ENCODE data around the gene NPTXR.

NPTXR gene

DNA sequence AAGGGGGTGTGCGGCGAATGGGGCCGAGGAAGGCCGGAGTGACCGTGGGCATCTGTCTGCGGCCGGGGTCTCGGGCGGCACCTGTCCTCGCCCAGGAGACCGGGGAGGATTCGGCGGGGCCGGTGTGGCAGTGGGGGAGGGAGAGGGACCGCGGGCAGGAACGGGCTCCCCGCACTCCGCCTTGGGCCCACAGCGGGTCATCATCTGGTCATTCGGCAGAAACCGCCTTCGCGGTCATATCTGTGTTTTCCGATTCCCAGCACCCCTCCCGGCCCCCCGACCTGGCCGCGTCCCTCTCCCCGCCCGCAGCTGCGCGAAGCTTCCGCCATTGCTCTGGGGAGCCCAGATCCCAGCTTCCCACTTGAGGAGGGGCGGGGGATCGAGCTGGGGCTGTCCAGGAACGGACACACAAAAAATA, 29.0 kb upstream of the NPTXR start:
- TF ChIP-seq, protein P1, sequence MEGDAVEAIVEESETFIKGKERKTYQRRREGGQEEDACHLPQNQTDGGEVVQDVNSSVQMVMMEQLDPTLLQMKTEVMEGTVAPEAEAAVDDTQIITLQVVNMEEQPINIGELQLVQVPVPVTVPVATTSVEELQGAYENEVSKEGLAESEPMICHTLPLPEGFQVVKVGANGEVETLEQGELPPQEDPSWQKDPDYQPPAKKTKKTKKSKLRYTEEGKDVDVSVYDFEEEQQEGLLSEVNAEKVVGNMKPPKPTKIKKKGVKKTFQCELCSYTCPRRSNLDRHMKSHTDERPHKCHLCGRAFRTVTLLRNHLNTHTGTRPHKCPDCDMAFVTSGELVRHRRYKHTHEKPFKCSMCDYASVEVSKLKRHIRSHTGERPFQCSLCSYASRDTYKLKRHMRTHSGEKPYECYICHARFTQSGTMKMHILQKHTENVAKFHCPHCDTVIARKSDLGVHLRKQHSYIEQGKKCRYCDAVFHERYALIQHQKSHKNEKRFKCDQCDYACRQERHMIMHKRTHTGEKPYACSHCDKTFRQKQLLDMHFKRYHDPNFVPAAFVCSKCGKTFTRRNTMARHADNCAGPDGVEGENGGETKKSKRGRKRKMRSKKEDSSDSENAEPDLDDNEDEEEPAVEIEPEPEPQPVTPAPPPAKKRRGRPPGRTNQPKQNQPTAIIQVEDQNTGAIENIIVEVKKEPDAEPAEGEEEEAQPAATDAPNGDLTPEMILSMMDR (IDR thresholded peaks at IDR 0.05; ENCODE audit: borderline replicate concordance, insufficient read depth, low read depth, low read length): no peak
- peak overlapping the region; percentile 64 for H3K4me3 ChIP-seq (ENCODE audit: low read depth, low read length)

DNA sequence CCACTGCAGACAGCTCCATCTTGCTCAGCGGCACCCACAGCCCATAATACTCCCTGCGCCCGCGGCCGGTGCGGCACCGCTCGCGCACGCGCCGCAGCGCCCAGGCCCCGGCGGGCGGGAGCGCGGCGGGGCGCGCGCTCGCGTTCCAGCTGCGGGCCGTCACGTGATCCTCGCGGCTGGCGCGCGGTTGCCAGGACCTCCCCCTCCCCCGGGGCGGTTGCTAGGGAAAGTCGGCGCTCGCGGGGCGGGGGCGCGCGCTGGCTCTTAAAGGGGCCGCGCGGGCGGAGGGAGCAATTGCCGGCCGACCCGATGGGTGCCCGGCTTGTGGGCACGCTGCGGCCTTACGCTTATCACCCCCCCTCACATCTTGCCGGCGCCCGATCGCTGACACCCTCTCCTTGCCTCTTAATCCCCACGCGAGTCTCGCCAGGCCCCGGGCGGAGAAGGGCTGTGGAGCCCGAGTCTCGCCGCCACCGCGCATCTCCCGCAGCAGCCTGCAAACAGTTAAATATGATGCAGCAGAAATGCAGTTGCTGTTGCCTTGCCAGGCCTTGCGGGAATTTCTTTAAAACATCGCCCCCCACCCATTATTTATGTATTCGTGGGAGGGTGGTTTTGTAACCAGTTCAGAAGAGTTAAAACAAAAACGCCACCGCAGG, 28.5 kb upstream of the NPTXR start, which contains the start of gene CBX6:
CBX6 (minus strand) TSS at position 45 of the 659 bp plus-strand sequence; CDS start at position 19, 26 bp downstream.
- TF ChIP-seq, protein P1 (IDR thresholded peaks at IDR 0.05; ENCODE audit: borderline replicate concordance, insufficient read depth, low read depth, low read length): no peak
- H3K4me3 ChIP-seq (ENCODE audit: low read depth, low read length): peak within 1 kb of the TSS; percentile 64

DNA sequence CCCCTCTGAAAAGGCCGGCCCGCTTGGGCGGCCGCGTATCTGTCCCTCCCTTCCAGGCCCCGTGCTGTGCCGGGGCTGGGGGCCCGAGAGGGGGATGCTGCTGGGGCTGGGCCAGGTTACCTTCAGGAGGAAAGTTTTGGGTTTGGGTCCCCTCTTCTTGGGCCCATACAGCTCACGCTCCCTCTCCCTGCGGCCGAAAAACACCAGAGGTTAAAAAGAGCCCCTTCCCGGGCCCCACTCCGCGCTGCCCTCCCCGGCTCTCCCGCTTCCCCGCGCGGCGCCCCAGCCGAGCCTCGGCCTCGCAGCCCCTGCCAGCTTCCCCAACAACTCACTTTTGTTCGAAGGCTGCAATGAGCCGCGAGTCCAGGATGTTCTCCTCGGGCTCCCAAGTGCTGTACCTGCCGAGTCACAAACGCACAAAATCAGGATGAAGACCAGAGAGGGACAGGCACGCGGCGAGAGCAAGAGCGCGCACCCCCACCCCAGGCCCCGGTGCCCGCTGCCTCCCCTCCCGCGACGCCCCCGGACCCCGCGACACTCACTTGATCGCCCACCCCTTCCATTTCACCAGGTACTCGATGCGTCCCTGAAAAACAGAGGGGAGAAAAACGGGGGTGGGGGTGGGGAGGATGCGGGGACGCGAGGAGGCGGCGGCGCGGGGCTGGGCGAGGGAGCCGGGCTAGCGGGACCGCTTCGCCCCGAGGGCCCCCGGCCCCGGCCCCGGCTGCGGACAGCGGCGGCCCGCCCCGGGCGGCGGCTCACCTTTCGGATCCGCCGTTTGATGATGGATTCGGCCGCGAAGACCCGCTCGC, 27.7 kb upstream of the NPTXR start:
- TF ChIP-seq, protein P1 (IDR thresholded peaks at IDR 0.05; ENCODE audit: borderline replicate concordance, insufficient read depth, low read depth, low read length): no peak
- H3K4me3 ChIP-seq (ENCODE audit: low read depth, low read length): peak overlapping the region; percentile 64

DNA sequence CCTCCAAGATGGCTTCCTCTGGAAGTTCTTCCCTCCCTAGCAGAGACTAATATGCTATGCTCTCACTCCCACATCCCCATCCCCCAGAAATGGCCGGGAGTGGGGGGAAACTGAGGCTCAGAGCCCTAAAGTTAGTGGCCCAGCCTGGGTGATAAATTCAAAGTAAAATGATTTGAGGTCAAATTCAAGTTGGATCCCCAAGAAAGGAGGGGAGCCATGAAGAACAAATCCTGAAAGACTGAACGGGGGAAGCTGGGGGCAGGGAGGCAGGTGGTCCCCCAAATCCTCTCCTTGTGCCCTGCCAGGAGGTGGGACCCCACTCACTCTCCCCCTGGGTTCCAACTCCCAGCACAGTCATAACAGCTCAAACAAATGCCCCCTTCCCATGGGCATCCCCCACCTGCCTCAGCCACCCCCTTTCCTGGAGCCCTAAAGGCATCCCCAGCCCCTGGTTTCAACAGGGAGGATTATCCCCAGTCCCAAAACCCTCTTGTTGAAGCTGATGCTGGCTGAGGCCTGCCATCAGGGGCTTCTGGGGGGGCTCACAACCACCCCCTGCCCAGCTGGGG, 27.0 kb upstream of the NPTXR start:
- TF ChIP-seq, protein P1 (IDR thresholded peaks at IDR 0.05; ENCODE audit: borderline replicate concordance, insufficient read depth, low read depth, low read length): no peak
- H3K4me3 ChIP-seq (ENCODE audit: low read depth, low read length): peak overlapping the region; percentile 64

DNA sequence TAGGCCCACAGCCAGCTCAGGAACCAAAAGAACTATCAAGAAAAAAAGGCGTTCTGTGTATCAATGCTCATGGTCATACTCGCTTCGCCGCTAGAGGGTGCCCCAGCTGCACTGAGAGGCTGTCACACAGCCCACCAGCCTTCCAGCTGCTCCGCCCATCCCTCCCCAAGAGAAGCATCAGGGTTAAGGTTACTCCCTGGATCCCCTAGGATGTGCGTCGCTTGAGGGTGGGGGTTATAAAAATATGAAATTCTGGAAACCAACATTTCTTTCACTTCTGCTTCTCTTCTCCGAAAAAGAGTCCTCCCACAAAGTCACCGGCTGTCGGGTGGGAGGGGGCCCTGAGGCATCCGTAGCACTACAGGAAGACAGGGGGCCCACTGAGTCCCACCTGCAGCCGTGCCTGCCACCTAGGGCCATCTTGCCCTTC, 26.5 kb upstream of the NPTXR start:
- TF ChIP-seq, protein P1 (IDR thresholded peaks at IDR 0.05; ENCODE audit: borderline replicate concordance, insufficient read depth, low read depth, low read length): peak; percentile 90
- peak overlapping the region; percentile 64 for H3K4me3 ChIP-seq (ENCODE audit: low read depth, low read length)

DNA sequence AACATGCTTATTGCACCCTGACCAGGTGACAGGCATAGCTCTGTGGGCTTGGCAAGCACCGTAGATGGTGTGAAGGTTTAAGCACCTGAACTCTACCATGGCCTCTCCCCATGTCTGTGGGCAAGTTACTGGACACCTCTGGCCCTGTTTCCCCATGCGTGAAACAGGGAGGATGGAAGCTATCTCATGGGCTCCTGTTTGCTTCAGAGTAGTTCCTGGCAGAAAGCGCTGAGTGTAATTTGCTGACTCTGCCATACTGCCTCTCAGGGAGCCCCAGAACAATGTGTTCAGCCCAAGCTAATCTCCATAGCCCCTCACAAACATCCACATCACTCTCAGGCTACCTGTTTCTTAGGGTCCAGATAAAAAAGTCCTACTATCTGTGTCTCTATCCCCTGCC, 25.8 kb upstream of the NPTXR start:
- no peak overlapping the region for H3K4me3 ChIP-seq (ENCODE audit: low read depth, low read length)
- TF ChIP-seq, protein P1 (IDR thresholded peaks at IDR 0.05; ENCODE audit: borderline replicate concordance, insufficient read depth, low read depth, low read length): no peak

Measured in GM12875 (cell line).